Right hindlimb (tissue), 1 donor: ENCODE data around the gene EPHA6.
"Not testable (repeated sequence)": the region's sequence is repeated elsewhere in the genome, so short reads cannot be mapped to it uniquely, and the experiment has no call there.

Source experiments
- DNase-seq: peaks from one replicate; pipeline ENCODE4 v3.0.0-alpha.2; 2018

EPHA6 gene

GRCh38 chr3:96931119-96931862 lies 116.9 kb downstream of the EPHA6 start:
- no peak for DNase-seq

- not testable (repeated sequence) for DNase-seq
These were observed 127.7 kb downstream of the EPHA6 start for GRCh38 chr3:96942131-96942530.

DNA sequence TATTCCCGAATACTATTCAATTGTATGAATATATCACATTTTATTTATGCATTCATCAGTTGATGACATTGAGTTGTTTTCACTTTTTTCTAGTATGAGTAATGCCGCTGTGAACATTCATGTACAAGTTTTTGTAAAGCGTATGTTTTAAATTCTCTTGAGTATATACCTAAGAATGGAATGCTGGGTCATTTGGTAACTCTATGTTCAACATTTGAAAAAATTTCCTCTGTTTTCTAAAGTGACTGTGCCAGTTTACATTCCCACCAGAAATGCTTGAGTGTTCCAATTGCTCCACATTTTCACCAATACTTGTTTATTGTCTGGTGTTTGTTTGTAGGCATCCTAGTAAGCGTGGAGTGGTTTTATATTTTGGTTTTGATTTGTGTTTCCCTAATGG lies 144.5 kb downstream of the EPHA6 start:
- DNase-seq, result no peak

GRCh38 chr3:96959474-96959873 lies 145.1 kb downstream of the EPHA6 start:
- DNase-seq, result no peak

DNA sequence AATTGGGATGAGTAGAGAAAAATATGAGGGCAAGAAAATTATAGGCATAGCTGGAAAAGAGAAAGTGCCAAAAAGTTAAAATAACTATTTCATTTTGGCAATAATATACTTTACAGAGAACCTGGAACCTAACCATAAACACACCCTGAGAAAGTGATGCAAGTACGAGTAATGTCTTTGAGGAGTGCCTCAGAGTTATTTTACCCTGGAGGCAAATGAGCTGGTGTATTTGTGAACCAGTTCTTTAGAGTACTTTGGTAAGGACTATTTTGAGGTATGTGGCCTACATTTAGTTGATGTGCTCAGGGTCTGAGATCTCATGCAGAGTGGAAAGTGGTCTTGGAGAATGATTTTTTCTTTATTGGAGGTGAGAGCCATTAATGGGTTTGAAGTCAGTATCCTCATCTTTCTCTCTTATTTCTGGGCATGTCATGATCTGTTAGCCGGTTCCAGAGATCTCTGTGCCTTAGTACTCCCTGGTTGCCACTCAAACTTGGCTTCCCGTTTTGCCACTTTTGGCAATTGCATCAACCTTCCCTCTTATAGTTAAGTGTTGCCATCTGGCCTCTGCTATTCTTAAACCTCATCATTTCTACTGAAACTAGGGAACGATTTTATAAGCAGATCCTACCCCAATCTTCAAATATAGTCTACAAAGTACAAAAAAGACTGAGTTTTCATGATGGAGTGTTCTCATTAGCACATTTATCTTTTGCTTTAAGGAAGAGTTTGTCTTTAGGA lies 145.7 kb downstream of the EPHA6 start:
- DNase-seq, result no peak

DNA sequence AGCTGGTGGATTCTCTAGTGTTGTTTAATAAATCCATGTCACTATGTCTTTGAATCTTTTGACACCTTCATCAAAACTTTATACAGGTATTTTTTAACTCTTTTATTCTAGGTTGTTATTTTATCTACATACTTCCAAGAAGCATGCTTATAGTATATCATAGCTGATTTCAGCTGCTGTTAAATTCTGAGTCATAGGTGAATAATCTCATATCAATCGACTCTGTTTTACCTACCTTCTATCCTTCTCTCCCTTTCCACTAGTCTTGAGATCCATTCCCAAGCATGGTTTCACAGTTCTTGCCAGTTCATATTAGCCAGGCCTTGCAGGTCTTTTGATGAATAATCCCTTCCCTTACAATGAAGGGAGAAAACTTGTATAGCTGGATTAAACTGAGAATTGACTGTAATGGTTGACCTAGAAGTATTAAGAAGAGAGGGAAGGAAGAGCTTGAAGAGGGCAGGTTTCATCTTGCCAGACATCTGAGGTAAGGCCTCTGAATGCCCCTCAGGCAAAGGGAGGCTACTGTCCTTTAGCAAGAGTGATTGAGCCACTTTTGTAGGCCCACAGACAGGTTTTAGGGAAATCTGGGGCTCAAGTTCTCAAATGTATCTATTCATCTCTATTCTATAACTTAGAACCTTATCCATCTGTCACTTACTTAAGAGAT lies 146.4 kb downstream of the EPHA6 start:
- DNase-seq, result no peak

DNA sequence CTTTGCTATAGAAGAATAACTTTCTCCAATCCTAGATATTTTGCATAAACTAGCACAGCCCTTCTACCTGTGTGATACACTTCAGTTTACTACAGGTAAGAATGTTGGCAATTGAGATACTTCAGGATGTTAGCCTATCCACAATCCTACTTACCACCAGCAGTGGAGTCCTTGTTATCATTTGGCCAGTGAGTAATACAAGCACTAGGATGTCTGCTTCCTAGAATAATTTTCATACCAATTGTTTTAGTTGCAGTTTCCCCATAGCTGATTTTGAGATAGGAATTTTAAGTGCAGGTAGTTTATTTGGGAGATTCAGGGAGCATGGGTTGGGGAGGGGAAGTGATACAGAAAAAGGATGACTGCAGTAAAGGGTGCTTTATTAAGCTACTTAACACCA lies 147.2 kb downstream of the EPHA6 start:
- DNase-seq, result no peak

DNA sequence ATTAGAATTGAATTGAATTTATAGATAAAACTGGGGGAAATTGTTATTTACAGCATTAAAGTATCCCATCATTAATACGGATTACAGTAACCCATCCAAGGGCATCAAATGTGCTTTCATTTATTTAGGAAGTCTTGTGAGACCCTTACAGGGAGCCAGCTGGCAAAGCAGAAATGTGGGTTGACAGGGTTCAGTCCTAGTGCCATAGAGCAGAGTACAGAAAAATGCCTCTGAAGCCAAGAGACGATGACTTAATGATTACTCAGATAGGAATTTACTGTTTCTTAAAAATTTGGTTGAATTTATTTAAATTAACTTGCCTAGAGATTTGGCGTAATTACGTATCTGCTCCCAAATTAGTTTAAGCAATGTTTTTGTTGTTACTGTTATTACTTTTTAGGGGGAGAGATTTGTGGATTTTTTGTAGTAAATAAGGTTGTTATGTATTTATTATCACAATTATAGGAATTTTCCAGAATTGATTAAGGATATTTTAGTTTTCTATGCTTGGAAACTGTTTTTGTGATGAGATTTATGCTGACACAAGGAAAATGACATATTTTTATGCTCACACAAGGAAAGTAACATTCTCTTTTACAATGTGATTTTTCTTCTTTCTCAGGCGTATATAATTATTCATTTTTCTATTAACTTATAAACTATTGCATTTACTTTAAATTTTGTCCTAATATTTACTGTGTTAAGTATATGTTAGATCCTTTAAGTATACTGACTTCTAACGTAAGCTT lies 152.0 kb downstream of the EPHA6 start:
- DNase-seq, result no peak

DNA sequence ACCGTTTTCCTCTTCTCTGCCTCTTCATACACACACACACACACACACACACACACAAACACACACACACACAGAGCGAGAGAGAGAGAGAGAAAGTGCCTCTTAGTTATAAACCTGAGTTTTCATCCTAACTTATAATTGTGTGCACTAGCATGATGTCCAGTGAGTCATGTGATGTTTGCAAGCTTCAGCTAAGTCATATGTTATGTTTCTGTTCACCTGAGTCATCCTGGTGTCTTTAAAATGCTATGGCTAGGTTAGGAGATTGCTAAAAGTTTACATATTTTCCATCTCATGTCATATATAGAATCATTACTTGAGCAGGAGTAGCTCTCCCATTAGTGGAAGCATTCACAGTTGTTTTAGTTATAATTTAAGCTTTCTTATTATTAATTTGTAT lies 155.8 kb downstream of the EPHA6 start:
- DNase-seq, result no peak

DNA sequence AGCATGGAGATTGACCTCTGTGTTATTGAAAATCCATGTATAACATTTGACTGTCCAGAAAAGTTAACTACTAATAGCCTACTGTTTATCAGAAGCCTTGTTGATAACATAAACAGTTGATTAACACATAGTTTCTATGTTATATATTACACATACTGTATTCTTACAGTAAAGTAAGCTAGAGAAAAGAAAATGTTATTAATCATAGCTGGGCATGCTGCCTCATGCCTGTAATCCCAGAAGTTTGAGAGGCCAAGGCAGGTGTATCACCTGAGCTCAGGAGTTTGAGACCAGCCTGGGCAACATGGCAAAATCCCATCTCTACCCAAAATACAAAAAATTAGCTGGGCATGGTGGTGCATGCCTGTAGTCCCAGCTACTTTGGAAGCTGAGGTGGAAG lies 163.3 kb downstream of the EPHA6 start:
- DNase-seq, result no peak

- not testable (repeated sequence) for DNase-seq
These were observed 169.3 kb downstream of the EPHA6 start for GRCh38 chr3:96983716-96984115.

GRCh38 chr3:96986241-96986640 lies 171.8 kb downstream of the EPHA6 start:
- DNase-seq, result no peak

- DNase-seq, result no peak
These were observed 176.8 kb downstream of the EPHA6 start for GRCh38 chr3:96991231-96991630.

GRCh38 chr3:96991800-96992365 lies 177.5 kb downstream of the EPHA6 start:
- no peak for DNase-seq

DNA sequence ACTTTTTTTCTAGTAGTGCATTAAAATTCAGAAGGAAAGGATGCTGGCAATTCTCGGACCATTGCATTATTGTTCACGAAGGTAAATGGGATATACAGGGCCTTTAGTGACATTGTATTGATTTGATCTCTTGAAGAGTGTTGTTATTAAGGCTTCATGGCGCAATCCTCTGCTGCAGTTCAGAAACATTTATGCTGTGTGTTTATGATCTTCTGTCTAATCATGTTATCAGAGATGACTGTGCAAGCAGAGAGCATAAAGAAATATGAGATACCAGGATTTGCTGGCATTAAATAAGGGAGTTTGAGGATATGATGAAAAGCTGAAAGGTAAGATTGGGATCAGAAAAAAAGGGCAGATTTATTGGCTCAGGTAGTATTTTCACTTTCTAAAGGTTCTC lies 180.6 kb downstream of the EPHA6 start:
- no peak for DNase-seq

GRCh38 chr3:96996009-96996408 lies 181.6 kb downstream of the EPHA6 start:
- DNase-seq, result no peak

DNA sequence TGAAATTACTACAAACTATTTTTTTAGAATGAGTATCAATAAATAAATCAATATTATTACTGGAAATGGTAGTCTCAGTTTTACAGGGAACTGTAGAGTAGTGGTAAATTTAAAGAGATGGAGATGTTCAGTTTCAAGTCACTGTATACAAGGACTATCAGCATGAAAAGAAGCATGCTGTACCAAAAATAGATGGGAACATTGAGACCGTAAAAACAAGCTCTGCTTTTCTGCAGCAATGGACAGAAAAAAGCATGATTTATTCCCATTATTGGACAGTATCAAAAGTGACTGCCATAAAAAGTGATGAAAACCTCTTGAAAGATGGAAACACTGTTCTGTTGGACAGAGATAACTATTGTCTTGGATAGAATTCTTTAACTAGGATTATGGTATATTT lies 187.2 kb downstream of the EPHA6 start:
- DNase-seq, result no peak

GRCh38 chr3:97009427-97010019 lies 195.1 kb downstream of the EPHA6 start:
- peak; percentile 24 for DNase-seq

DNA sequence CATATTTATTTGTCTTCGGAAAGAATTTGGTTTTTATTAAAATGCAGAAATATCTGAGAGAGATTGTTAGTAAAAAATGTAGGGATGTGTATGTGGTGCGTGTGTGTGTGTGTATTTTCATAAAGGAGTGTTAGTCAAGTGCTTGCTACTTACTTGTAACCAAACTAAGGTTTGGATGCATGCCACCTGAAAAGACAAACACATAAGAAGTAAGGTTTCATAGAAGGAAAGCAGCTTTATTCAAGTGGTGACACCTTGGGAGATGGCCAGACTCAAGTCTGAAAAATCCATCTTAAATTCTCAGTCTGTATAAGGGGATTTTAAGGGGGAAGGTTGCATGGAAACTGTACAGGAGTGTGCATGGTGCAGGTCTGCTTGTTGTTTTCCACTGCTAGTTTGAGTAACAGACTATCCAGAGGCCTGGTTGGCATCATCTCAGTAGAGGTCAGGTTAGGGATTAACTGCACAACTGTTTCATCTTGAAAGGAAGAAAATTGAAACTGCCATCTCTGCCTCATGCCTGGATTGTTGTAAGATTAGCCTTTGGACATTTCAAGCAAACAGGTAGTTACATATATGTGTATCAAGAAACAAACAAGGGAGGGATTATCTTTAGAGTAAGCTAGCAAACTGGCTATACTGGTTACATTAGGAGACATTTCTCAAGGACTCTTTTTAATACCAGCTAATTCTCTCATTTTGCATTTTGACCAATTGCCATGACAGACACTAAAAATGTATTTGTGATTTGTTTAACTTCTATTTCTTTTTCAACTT lies 196.7 kb downstream of the EPHA6 start:
- DNase-seq, result no peak

- DNase-seq, result no peak
These were observed 207.4 kb downstream of the EPHA6 start for GRCh38 chr3:97021778-97022177.

DNA sequence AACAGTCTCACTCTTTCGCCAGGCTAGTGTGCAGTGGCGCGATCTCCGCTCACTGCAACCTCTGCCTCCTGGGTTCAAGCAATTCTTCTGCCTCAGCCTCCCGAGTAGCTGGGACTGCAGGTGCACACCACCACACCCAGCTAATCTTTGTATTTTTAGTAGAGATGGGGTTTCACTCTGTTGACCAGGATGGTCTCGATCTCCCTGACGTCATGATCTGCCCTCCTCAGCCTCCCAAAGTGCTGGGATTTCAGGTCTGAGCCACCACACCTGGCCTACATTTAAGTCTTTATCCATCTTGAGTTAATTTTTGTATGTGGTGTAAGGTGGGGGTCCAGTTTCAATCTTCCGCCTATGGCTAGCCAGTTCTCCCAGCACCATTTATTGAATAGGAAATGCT lies 211.2 kb downstream of the EPHA6 start:
- DNase-seq, result not testable (repeated sequence)

DNA sequence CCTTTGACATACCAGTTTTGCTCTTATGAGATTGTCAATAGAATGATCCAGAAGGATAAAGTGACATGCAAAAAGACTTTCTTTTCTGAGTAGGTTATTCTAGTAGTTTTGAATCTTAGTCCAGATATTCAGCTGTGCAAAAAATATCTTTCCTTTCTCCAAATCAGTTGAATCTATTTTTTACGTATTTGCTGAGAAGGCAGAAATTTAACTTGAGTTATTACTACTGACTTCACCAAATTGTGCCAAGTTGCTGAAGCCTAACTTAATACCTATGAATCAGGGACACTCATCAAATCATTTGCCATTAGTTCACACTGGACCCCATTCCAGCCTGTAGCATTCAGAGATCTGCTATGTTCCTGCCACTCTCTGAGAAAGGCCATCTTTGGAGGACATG lies 215.6 kb downstream of the EPHA6 start:
- DNase-seq, result no peak
